Measurements from ENCODE around the gene BANK1. TPM values are rescaled to one million over a fixed set of nuclear protein-coding genes. Genes with fewer than 3 reads are reported as not detected.
"Not testable (repeated sequence)": the region's sequence is repeated elsewhere in the genome, so short reads cannot be mapped to it uniquely, and the experiment has no call there.

The BANK1 gene
- total RNA-seq, 1 donor from 2014 or later = 0.14 TPM

- no peaks in the 10 kb centered on the region for H3K9me3 Mint-ChIP-seq
- H3K4me1 Mint-ChIP-seq (ENCODE audit: low read depth) = no peaks in the 10 kb centered on the region
- H3K36me3 Mint-ChIP-seq (ENCODE audit: low read depth) = no peaks in the 10 kb centered on the region
- intact Hi-C loops (cut with micrococcal nuclease) = no loop called here
- no peaks in the 10 kb centered on the region for H3K27me3 Mint-ChIP-seq (ENCODE audit: low read depth)
- no peak for DNase-seq (ENCODE audit: low spot score)
- H3K27ac Mint-ChIP-seq = no peak overlapping the region
- H3K4me3 Mint-ChIP-seq (ENCODE audit: low read depth) = no peak overlapping the region
These were observed 74.1 kb downstream of the BANK1 start for GRCh38 chr4:101864660-101865059.

GRCh38 chr4:101865501-101866062 is 75.1 kb downstream of the BANK1 start:
- no peaks in the 10 kb centered on the region for H3K4me1 Mint-ChIP-seq (ENCODE audit: low read depth)
- no peaks in the 10 kb centered on the region for H3K27me3 Mint-ChIP-seq (ENCODE audit: low read depth)
- no peak overlapping the region for H3K27ac Mint-ChIP-seq
- intact Hi-C loops (cut with micrococcal nuclease) = no loop called here
- no peaks in the 10 kb centered on the region for H3K9me3 Mint-ChIP-seq
- no peak for DNase-seq (ENCODE audit: low spot score)
- H3K36me3 Mint-ChIP-seq (ENCODE audit: low read depth) = no peaks in the 10 kb centered on the region
- no peak overlapping the region for H3K4me3 Mint-ChIP-seq (ENCODE audit: low read depth)

GRCh38 chr4:101870874-101871273 is 80.3 kb downstream of the BANK1 start:
- Mint-ChIP-seq H3K9me3 (no peaks in the 10 kb centered on the region), H3K4me3 (ENCODE audit: low read depth) (no peak overlapping the region), H3K27ac (no peak overlapping the region)

GRCh38 chr4:101871962-101872676 is 81.6 kb downstream of the BANK1 start:
- Mint-ChIP-seq H3K27ac (no peak overlapping the region), H3K4me3 (ENCODE audit: low read depth) (no peak overlapping the region), H3K4me1 (ENCODE audit: low read depth) (no peaks in the 10 kb centered on the region), H3K27me3 (ENCODE audit: low read depth) (no peaks in the 10 kb centered on the region), H3K36me3 (ENCODE audit: low read depth) (no peaks in the 10 kb centered on the region), H3K9me3 (no peaks in the 10 kb centered on the region)
- DNase-seq (ENCODE audit: low spot score) = no peak
- intact Hi-C loops (cut with micrococcal nuclease) = no loop called here

More at GRCh38 chr4:101870874-101871273, 80.3 kb downstream of the BANK1 start:
- DNase-seq (ENCODE audit: low spot score) = no peak
- intact Hi-C loops (cut with micrococcal nuclease) = no loop called here
- Mint-ChIP-seq H3K36me3 (ENCODE audit: low read depth) (no peaks in the 10 kb centered on the region), H3K27me3 (ENCODE audit: low read depth) (no peaks in the 10 kb centered on the region), H3K4me1 (ENCODE audit: low read depth) (no peaks in the 10 kb centered on the region)

GRCh38 chr4:101885574-101885973 is 95.0 kb downstream of the BANK1 start:
- no peaks in the 10 kb centered on the region for H3K4me1 Mint-ChIP-seq (ENCODE audit: low read depth)
- no peak for DNase-seq (ENCODE audit: low spot score)
- no peaks in the 10 kb centered on the region for H3K36me3 Mint-ChIP-seq (ENCODE audit: low read depth)
- no peak overlapping the region for H3K27ac Mint-ChIP-seq
- H3K9me3 Mint-ChIP-seq = no peaks in the 10 kb centered on the region
- no peaks in the 10 kb centered on the region for H3K27me3 Mint-ChIP-seq (ENCODE audit: low read depth)
- no peak overlapping the region for H3K4me3 Mint-ChIP-seq (ENCODE audit: low read depth)
- intact Hi-C loops (cut with micrococcal nuclease) = no loop called here

GRCh38 chr4:101886826-101887225 is 96.3 kb downstream of the BANK1 start:
- Mint-ChIP-seq H3K36me3 (ENCODE audit: low read depth) (no peaks in the 10 kb centered on the region), H3K9me3 (no peaks in the 10 kb centered on the region), H3K4me3 (ENCODE audit: low read depth) (no peak overlapping the region), H3K4me1 (ENCODE audit: low read depth) (no peaks in the 10 kb centered on the region), H3K27ac (no peak overlapping the region), H3K27me3 (ENCODE audit: low read depth) (no peaks in the 10 kb centered on the region)
- intact Hi-C loops (cut with micrococcal nuclease) = no loop called here
- no peak for DNase-seq (ENCODE audit: low spot score)

GRCh38 chr4:101888472-101888871 is 97.9 kb downstream of the BANK1 start:
- H3K27ac Mint-ChIP-seq = no peak overlapping the region
- intact Hi-C loops (cut with micrococcal nuclease) = no loop called here
- no peaks in the 10 kb centered on the region for H3K4me1 Mint-ChIP-seq (ENCODE audit: low read depth)
- H3K27me3 Mint-ChIP-seq (ENCODE audit: low read depth) = no peaks in the 10 kb centered on the region
- no peak for DNase-seq (ENCODE audit: low spot score)
- H3K9me3 Mint-ChIP-seq = no peaks in the 10 kb centered on the region
- no peaks in the 10 kb centered on the region for H3K36me3 Mint-ChIP-seq (ENCODE audit: low read depth)
- H3K4me3 Mint-ChIP-seq (ENCODE audit: low read depth) = no peak overlapping the region

GRCh38 chr4:101905527-101905926 is 115.0 kb downstream of the BANK1 start:
- H3K9me3 Mint-ChIP-seq; intact Hi-C loops (cut with micrococcal nuclease); H3K27me3 Mint-ChIP-seq (ENCODE audit: low read depth); H3K36me3 Mint-ChIP-seq (ENCODE audit: low read depth); H3K4me1 Mint-ChIP-seq (ENCODE audit: low read depth); H3K27ac Mint-ChIP-seq; H3K4me3 Mint-ChIP-seq (ENCODE audit: low read depth); DNase-seq (ENCODE audit: low spot score): not testable (repeated sequence)

- Mint-ChIP-seq H3K4me3 (ENCODE audit: low read depth) (no peak overlapping the region), H3K9me3 (no peaks in the 10 kb centered on the region), H3K27me3 (ENCODE audit: low read depth) (no peaks in the 10 kb centered on the region), H3K36me3 (ENCODE audit: low read depth) (no peaks in the 10 kb centered on the region), H3K27ac (no peak overlapping the region), H3K4me1 (ENCODE audit: low read depth) (no peaks in the 10 kb centered on the region)
- no peak for DNase-seq (ENCODE audit: low spot score)
- intact Hi-C loops (cut with micrococcal nuclease) = no loop called here
These were observed 120.3 kb downstream of the BANK1 start for GRCh38 chr4:101910786-101911373.

- Mint-ChIP-seq H3K27ac (no peak overlapping the region), H3K4me3 (ENCODE audit: low read depth) (no peak overlapping the region), H3K9me3 (no peaks in the 10 kb centered on the region), H3K27me3 (ENCODE audit: low read depth) (no peaks in the 10 kb centered on the region), H3K4me1 (ENCODE audit: low read depth) (no peaks in the 10 kb centered on the region), H3K36me3 (ENCODE audit: low read depth) (no peaks in the 10 kb centered on the region)
- no peak for DNase-seq (ENCODE audit: low spot score)
- intact Hi-C loops (cut with micrococcal nuclease) = no loop called here
These were observed 121.1 kb downstream of the BANK1 start for GRCh38 chr4:101911616-101912015.

- H3K4me3 Mint-ChIP-seq (ENCODE audit: low read depth) = no peak overlapping the region
- no peaks in the 10 kb centered on the region for H3K9me3 Mint-ChIP-seq
- H3K27ac Mint-ChIP-seq = no peak overlapping the region
- H3K27me3 Mint-ChIP-seq (ENCODE audit: low read depth) = no peaks in the 10 kb centered on the region
- no peak for DNase-seq (ENCODE audit: low spot score)
- H3K36me3 Mint-ChIP-seq (ENCODE audit: low read depth) = no peaks in the 10 kb centered on the region
- intact Hi-C loops (cut with micrococcal nuclease) = no loop called here
- no peaks in the 10 kb centered on the region for H3K4me1 Mint-ChIP-seq (ENCODE audit: low read depth)
These were observed 124.2 kb downstream of the BANK1 start for GRCh38 chr4:101914761-101915160.

- H3K36me3 Mint-ChIP-seq (ENCODE audit: low read depth) = no peaks in the 10 kb centered on the region
- H3K4me1 Mint-ChIP-seq (ENCODE audit: low read depth) = no peaks in the 10 kb centered on the region
- H3K27ac Mint-ChIP-seq = no peak overlapping the region
- no peak for DNase-seq (ENCODE audit: low spot score)
- no peaks in the 10 kb centered on the region for H3K9me3 Mint-ChIP-seq
- intact Hi-C loops (cut with micrococcal nuclease) = no loop called here
- no peaks in the 10 kb centered on the region for H3K27me3 Mint-ChIP-seq (ENCODE audit: low read depth)
- no peak overlapping the region for H3K4me3 Mint-ChIP-seq (ENCODE audit: low read depth)
These were observed 128.9 kb downstream of the BANK1 start for GRCh38 chr4:101919373-101919977.

GRCh38 chr4:101921370-101921769 is 130.8 kb downstream of the BANK1 start:
- H3K27ac Mint-ChIP-seq = no peak overlapping the region
- no peak for DNase-seq (ENCODE audit: low spot score)
- no peak overlapping the region for H3K4me3 Mint-ChIP-seq (ENCODE audit: low read depth)
- no peaks in the 10 kb centered on the region for H3K4me1 Mint-ChIP-seq (ENCODE audit: low read depth)
- intact Hi-C loops (cut with micrococcal nuclease) = no loop called here
- no peaks in the 10 kb centered on the region for H3K9me3 Mint-ChIP-seq
- H3K36me3 Mint-ChIP-seq (ENCODE audit: low read depth) = no peaks in the 10 kb centered on the region
- H3K27me3 Mint-ChIP-seq (ENCODE audit: low read depth) = no peaks in the 10 kb centered on the region
